Measurements from ENCODE around the gene TECPR2.
"Not testable (repeated sequence)": the region's sequence is repeated elsewhere in the genome, so short reads cannot be mapped to it uniquely, and the experiment has no call there.

Gene TECPR2

DNA sequence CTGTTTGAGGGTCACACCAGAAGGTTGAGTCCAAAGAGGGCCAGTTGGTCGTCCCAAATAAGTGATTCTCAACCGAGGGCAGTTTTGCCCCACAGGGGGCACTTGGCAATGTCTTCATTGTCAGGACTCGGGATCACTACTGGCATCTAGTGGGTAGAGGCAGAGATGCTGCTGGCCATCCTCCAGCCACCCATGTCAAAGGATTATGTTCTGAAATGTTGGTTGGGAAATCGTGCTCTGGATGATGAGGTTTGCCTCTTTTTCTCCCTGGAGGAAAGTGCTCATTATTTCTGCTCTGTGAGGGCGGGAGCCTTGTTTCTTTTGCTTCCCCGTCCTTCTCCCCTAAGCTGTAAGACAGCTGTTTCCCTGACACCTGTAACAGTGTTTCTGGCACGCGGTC, 39.6 kb upstream of the TECPR2 start:
- TF ChIP-seq, protein P1, sequence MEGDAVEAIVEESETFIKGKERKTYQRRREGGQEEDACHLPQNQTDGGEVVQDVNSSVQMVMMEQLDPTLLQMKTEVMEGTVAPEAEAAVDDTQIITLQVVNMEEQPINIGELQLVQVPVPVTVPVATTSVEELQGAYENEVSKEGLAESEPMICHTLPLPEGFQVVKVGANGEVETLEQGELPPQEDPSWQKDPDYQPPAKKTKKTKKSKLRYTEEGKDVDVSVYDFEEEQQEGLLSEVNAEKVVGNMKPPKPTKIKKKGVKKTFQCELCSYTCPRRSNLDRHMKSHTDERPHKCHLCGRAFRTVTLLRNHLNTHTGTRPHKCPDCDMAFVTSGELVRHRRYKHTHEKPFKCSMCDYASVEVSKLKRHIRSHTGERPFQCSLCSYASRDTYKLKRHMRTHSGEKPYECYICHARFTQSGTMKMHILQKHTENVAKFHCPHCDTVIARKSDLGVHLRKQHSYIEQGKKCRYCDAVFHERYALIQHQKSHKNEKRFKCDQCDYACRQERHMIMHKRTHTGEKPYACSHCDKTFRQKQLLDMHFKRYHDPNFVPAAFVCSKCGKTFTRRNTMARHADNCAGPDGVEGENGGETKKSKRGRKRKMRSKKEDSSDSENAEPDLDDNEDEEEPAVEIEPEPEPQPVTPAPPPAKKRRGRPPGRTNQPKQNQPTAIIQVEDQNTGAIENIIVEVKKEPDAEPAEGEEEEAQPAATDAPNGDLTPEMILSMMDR (IDR thresholded peaks at IDR 0.05; ENCODE audit: insufficient read depth, low read length) = peak; percentile 71
- no peak for TF ChIP-seq GABPA (IDR thresholded peaks at IDR 0.05; ENCODE audit: low read depth)
- no peak for TF ChIP-seq POLR2AphosphoS5 (IDR thresholded peaks at IDR 0.05; ENCODE audit: low read depth)
- no peak overlapping the region for H3K27ac ChIP-seq (replicated peaks)
- no peak overlapping the region for H3K4me3 ChIP-seq (replicated peaks; ENCODE audit: insufficient read depth, low read length)
- DNase-seq (ENCODE audit: low read depth in 1 of 2, low spot score in 1 of 2) = peak in 1 of 2 experiments; percentile 81
- no peaks in the 10 kb centered on the region for H3K27me3 ChIP-seq (ENCODE audit: insufficient read depth, poor library complexity, severe bottlenecking)

DNA sequence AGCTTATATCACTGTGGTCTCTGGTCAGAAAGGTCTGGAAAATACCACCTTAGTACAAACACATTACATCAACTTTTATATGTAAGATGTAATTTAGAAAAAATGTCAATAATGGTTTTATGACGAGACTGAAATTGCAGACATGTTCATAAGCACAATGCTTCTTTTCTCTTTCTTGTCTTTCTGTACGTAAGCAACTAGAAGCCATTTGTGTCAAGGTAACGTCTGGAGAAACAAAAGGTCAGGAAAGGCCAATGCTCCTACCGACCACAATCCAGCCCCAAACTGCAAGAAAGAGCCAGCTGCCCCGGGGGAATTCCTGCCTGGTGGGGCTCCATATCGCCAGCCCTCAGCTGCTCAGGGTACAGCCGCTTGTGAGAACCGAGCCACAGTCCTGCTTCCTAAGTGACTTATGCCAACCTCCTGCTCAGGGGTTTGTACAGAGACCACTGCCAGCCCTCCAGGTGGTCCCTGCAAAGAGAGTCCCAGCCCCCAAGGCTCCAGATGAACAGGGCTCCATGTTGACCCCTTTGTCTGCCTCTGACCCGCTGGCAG, 36.9 kb upstream of the TECPR2 start:
- Histone ChIP-seq H3K27me3 (ENCODE audit: insufficient read depth, poor library complexity, severe bottlenecking) (no peaks in the 10 kb centered on the region), H3K4me3 (replicated peaks; ENCODE audit: insufficient read depth, low read length) (no peak overlapping the region), H3K27ac (replicated peaks) (no peak overlapping the region)
- TF ChIP-seq, protein P2, sequence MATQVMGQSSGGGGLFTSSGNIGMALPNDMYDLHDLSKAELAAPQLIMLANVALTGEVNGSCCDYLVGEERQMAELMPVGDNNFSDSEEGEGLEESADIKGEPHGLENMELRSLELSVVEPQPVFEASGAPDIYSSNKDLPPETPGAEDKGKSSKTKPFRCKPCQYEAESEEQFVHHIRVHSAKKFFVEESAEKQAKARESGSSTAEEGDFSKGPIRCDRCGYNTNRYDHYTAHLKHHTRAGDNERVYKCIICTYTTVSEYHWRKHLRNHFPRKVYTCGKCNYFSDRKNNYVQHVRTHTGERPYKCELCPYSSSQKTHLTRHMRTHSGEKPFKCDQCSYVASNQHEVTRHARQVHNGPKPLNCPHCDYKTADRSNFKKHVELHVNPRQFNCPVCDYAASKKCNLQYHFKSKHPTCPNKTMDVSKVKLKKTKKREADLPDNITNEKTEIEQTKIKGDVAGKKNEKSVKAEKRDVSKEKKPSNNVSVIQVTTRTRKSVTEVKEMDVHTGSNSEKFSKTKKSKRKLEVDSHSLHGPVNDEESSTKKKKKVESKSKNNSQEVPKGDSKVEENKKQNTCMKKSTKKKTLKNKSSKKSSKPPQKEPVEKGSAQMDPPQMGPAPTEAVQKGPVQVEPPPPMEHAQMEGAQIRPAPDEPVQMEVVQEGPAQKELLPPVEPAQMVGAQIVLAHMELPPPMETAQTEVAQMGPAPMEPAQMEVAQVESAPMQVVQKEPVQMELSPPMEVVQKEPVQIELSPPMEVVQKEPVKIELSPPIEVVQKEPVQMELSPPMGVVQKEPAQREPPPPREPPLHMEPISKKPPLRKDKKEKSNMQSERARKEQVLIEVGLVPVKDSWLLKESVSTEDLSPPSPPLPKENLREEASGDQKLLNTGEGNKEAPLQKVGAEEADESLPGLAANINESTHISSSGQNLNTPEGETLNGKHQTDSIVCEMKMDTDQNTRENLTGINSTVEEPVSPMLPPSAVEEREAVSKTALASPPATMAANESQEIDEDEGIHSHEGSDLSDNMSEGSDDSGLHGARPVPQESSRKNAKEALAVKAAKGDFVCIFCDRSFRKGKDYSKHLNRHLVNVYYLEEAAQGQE (IDR thresholded peaks at IDR 0.05; ENCODE audit: insufficient replicate concordance, low read depth) = no peak
- no peak for TF ChIP-seq GABPA (IDR thresholded peaks at IDR 0.05; ENCODE audit: low read depth)
- TF ChIP-seq, protein P1 (IDR thresholded peaks at IDR 0.05; ENCODE audit: insufficient read depth, low read length) = no peak
- no peak for TF ChIP-seq SPI1 (IDR thresholded peaks at IDR 0.05; ENCODE audit: borderline replicate concordance, low read depth)
- TF ChIP-seq POLR2AphosphoS5 (IDR thresholded peaks at IDR 0.05; ENCODE audit: low read depth) = no peak
- no peak for DNase-seq (ENCODE audit: low read depth in 1 of 2, low spot score in 1 of 2)

DNA sequence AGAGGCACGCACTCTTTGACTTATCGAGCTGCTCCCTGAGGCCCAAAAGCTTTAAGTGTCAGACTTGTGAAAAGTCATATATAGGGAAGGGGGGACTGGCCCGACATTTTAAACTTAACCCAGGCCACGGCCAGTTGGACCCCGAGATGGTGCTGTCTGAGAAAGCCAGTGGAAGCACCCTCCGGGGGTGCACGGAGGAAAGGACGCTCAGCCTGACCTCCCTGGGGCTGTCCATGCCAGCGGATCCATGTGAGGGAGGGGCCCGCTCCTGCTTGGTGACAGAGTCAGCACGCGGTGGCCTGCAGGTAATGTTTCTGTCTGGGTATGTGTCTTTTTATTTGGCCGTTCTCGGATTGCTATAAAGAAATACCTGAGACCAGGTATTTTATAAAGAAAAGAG, 36.2 kb upstream of the TECPR2 start:
- no peaks in the 10 kb centered on the region for H3K27me3 ChIP-seq (ENCODE audit: insufficient read depth, poor library complexity, severe bottlenecking)
- H3K27ac ChIP-seq (replicated peaks) = no peak overlapping the region
- no peak for DNase-seq (ENCODE audit: low read depth in 1 of 2, low spot score in 1 of 2)
- H3K4me3 ChIP-seq (replicated peaks; ENCODE audit: insufficient read depth, low read length) = no peak overlapping the region
- TF ChIP-seq, protein P2 (IDR thresholded peaks at IDR 0.05; ENCODE audit: insufficient replicate concordance, low read depth) = no peak
- TF ChIP-seq, protein P1 (IDR thresholded peaks at IDR 0.05; ENCODE audit: insufficient read depth, low read length) = no peak
- no peak for TF ChIP-seq POLR2AphosphoS5 (IDR thresholded peaks at IDR 0.05; ENCODE audit: low read depth)
- no peak for TF ChIP-seq SPI1 (IDR thresholded peaks at IDR 0.05; ENCODE audit: borderline replicate concordance, low read depth)
- no peak for TF ChIP-seq GABPA (IDR thresholded peaks at IDR 0.05; ENCODE audit: low read depth)

DNA sequence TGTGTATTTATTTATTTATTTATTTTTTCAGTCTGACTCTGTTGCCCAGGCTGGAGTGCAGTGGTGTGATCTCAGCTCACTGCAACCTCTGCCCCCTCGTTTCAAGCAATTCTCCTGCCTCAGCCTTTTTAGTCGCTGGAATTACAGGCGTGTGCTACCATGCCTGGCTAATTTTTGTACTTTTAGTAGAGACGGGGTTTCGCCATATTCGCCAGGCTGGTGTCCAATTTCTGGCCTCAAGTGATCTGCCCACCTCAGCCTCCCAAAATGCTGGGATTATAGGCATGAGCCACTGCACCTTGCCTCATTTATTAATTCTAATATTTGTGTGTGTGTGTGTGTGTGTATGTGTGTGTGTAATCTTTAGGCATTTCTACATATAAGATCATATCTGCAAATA, 33.4 kb upstream of the TECPR2 start:
- H3K27ac ChIP-seq (replicated peaks); H3K4me3 ChIP-seq (replicated peaks; ENCODE audit: insufficient read depth, low read length); H3K27me3 ChIP-seq (ENCODE audit: insufficient read depth, poor library complexity, severe bottlenecking); DNase-seq (ENCODE audit: low read depth in 1 of 2, low spot score in 1 of 2): not testable (repeated sequence)
